IMR-90 (cell line): ENCODE data around the gene IRAK2. TPM values are rescaled to one million over a fixed set of nuclear protein-coding genes. Genes with fewer than 3 reads are reported as not detected.
A peak's percentile ranks its signal among the peaks of the same experiment; 100 is the strongest.

ENCODE experiments used
- ATAC-seq: fragments of 200-7000 bp; cut with Tn5 transposase; 2 replicates; pipeline ENCODE4 v1.9.1; 2020; ENCODE audit warnings: low read depth, mild to moderate bottlenecking, moderate library complexity
- BruUV-seq: library from RNA; stranded (reverse); fragments of 400-500 nt; replicated peaks from 2 replicates; lab custom pipeline; 2021; lab: Mats Ljungman, UMichigan
- CTCF ChIA-PET: fragments of 300-600 bp; formaldehyde crosslinking; extraction: SDS; loops from one replicate; lab custom pipeline; 2021; ENCODE audit warnings: antibody characterized with exemption; lab: Yijun Ruan, JAX
- POLR2A ChIA-PET: fragments of 300-600 bp; sonication (Branson Sonifier 250); formaldehyde crosslinking; loops from one replicate; lab custom pipeline; 2022; ENCODE audit warnings: antibody characterized with exemption; ENCODE audit not compliant: unreplicated experiment; lab: Charles Lee
- DNase-seq: peaks from one replicate; pipeline ENCODE4 v3.0.0; 2013
- H2AFZ ChIP-seq: replicated peaks from 2 replicates; pipeline ENCODE3; 2013; ENCODE audit warnings: low read length, mild to moderate bottlenecking; ENCODE audit not compliant: poor library complexity
- H2AK5ac ChIP-seq: 2 replicates; pipeline ENCODE4 v1.6.1; 2013; ENCODE audit warnings: low read depth, low read length, inconsistent platforms
- H2AK9ac ChIP-seq: replicated peaks from 2 replicates; pipeline ENCODE3; 2013; ENCODE audit warnings: mild to moderate bottlenecking, low read depth, low read length, moderate library complexity; ENCODE audit not compliant: poor library complexity
- H2BK120ac ChIP-seq: 2 replicates; pipeline ENCODE4 v1.6.1; 2013; ENCODE audit warnings: low read depth, low read length, inconsistent platforms
- H2BK15ac ChIP-seq: 3 replicates; pipeline ENCODE4 v1.6.1; 2013; ENCODE audit warnings: low read depth, low read length, inconsistent platforms
- H2BK20ac ChIP-seq: 2 replicates; pipeline ENCODE4 v1.6.1; 2013; ENCODE audit warnings: low read depth, mild to moderate bottlenecking, inconsistent platforms, low read length, moderate library complexity
- H2BK5ac ChIP-seq: 2 replicates; pipeline ENCODE4 v1.6.1; 2013; ENCODE audit warnings: mild to moderate bottlenecking, low read depth, low read length, inconsistent platforms; ENCODE audit not compliant: poor library complexity, severe bottlenecking
- H3K14ac ChIP-seq: replicated peaks from 2 replicates; pipeline ENCODE4 v1.6.1; 2013; ENCODE audit warnings: low read depth, low read length, inconsistent platforms
- H3K18ac ChIP-seq: 2 replicates; pipeline ENCODE4 v1.6.1; 2013; ENCODE audit warnings: low read depth, low read length, control low read depth
- H3K23ac ChIP-seq: 2 replicates; pipeline ENCODE4 v1.6.1; 2013; ENCODE audit warnings: low read depth, low read length, inconsistent platforms
- H3K27ac ChIP-seq: 2 replicates; pipeline ENCODE4 v1.5.1; 2013; ENCODE audit warnings: mild to moderate bottlenecking, control low read depth, low read length; ENCODE audit not compliant: insufficient read depth
- H3K27me3 ChIP-seq: 2 replicates; pipeline ENCODE4 v1.6.1; 2013; ENCODE audit warnings: low read length; ENCODE audit not compliant: control insufficient read depth, insufficient read depth
- H3K36me3 ChIP-seq: 2 replicates; pipeline ENCODE4 v1.6.1; 2013; ENCODE audit warnings: low read length, mixed read lengths; ENCODE audit not compliant: control insufficient read depth, insufficient read depth
- H3K4ac ChIP-seq: 2 replicates; pipeline ENCODE4 v1.6.1; 2013; ENCODE audit warnings: low read depth, low read length, inconsistent platforms
- H3K4me1 ChIP-seq: 2 replicates; pipeline ENCODE4 v1.6.1; 2013; ENCODE audit warnings: low read length, mixed read lengths; ENCODE audit not compliant: control insufficient read depth, insufficient read depth
- H3K4me2 ChIP-seq: 2 replicates; pipeline ENCODE4 v1.6.1; 2013; ENCODE audit warnings: low read depth, mild to moderate bottlenecking, control low read depth, low read length, moderate library complexity
- H3K4me3 ChIP-seq: 2 replicates; pipeline ENCODE4 v1.5.1; 2013; ENCODE audit warnings: low read depth, mild to moderate bottlenecking, control low read depth, low read length, moderate library complexity; ENCODE audit not compliant: insufficient read depth
- H3K56ac ChIP-seq: 2 replicates; pipeline ENCODE4 v1.6.1; 2013; ENCODE audit warnings: low read length, inconsistent platforms; ENCODE audit not compliant: insufficient read depth; ENCODE audit errors: extremely low read depth
- H3K79me1 ChIP-seq, 2 experiments: 2 replicates each; pipeline ENCODE4 v1.6.1; 2013; ENCODE audit warnings: low read length in 2 of 2, inconsistent platforms in 1 of 2, low read depth in 1 of 2
- H3K9ac ChIP-seq: 2 replicates; pipeline ENCODE4 v1.6.1; 2013; ENCODE audit warnings: low read depth, low read length, control low read depth
- H3K9me1 ChIP-seq: 2 replicates; pipeline ENCODE4 v1.6.1; 2013; ENCODE audit warnings: low read length, inconsistent platforms; ENCODE audit not compliant: insufficient read depth
- H3K9me3 ChIP-seq: 2 replicates; pipeline ENCODE4 v1.6.1; 2013; ENCODE audit warnings: low read length; ENCODE audit not compliant: control insufficient read depth, insufficient read depth
- H4K20me1 ChIP-seq: 2 replicates; pipeline ENCODE4 v1.6.1; 2013; ENCODE audit warnings: low read length, inconsistent platforms; ENCODE audit not compliant: insufficient read depth
- H4K5ac ChIP-seq: 2 replicates; pipeline ENCODE4 v1.6.1; 2013; ENCODE audit warnings: mild to moderate bottlenecking, low read depth, low read length, control low read depth
- H4K8ac ChIP-seq, 2 experiments: 2 replicates each; pipeline ENCODE4 v1.6.1; 2013; ENCODE audit warnings: low read depth in 2 of 2, low read length in 2 of 2, control low read depth in 1 of 2, inconsistent platforms in 1 of 2
- H4K91ac ChIP-seq: 2 replicates; pipeline ENCODE4 v1.6.1; 2013; ENCODE audit warnings: low read depth, low read length, inconsistent platforms; ENCODE audit not compliant: insufficient read depth
- MAFK ChIP-seq: IDR thresholded peaks from 2 replicates; pipeline ENCODE4 v1.6.1; 2012; ENCODE audit warnings: low read depth, low read length, improper control_type of control experiment
- POLR2A ChIP-seq: IDR thresholded peaks from 2 replicates; pipeline ENCODE4 v1.6.1; 2012; ENCODE audit warnings: mild to moderate bottlenecking, low read depth, low read length
- WGBS, 2 experiments: methylation state at CpG; one replicate each; pipeline versions ENCODE4 v1.1.5 to v1.1.7; 2013; ENCODE audit warnings: missing lambda C conversion rate in 2 of 2; ENCODE audit not compliant: insufficient read length in 1 of 2; ENCODE audit errors: extremely low coverage in 2 of 2; 5-methylcytosine and 5-hydroxymethylcytosine counted together
- dilution Hi-C: fragments of 300-500 bp; cut with HindIII; formaldehyde crosslinking; loops from one replicate; pipeline ENCODE4 v1.14.3; 2018; ENCODE audit warnings: low sequenced_read_pairs; ENCODE audit not compliant: unreplicated experiment
- in situ Hi-C: fragments of 300-500 bp; cut with MboI; formaldehyde crosslinking; loops from 3 replicates; pipeline ENCODE4 v1.14.3; 2019; ENCODE audit warnings: low sequenced_read_pairs, inconsistent platforms, mixed read lengths
- intact Hi-C: fragments of 100-400 bp; cut with micrococcal nuclease; formaldehyde crosslinking; loops from 2 replicates; pipeline ENCODE4 v1.10.0; 2022
- polyA plus RNA-seq, 3 experiments: library from polyadenylated mRNA; depleted of rRNA; stranded (reverse); fragments of >200 nt; gene quantifications; 2 replicates each; pipeline ENCODE4 v1.2.3, GENCODE V29; 2012; ENCODE audit warnings: low replicate concordance in 1 of 3
- total RNA-seq: library from RNA; depleted of rRNA; stranded (reverse); fragments of >200 nt; gene quantifications from 2 replicates; pipeline ENCODE4 v1.2.3, GENCODE V29; 2012

Gene IRAK2
- total and polyA plus RNA-seq, 2 of the 4 experiments (the other 2 are of a cell fraction) = 6.9 to 8.1 TPM

DNA sequence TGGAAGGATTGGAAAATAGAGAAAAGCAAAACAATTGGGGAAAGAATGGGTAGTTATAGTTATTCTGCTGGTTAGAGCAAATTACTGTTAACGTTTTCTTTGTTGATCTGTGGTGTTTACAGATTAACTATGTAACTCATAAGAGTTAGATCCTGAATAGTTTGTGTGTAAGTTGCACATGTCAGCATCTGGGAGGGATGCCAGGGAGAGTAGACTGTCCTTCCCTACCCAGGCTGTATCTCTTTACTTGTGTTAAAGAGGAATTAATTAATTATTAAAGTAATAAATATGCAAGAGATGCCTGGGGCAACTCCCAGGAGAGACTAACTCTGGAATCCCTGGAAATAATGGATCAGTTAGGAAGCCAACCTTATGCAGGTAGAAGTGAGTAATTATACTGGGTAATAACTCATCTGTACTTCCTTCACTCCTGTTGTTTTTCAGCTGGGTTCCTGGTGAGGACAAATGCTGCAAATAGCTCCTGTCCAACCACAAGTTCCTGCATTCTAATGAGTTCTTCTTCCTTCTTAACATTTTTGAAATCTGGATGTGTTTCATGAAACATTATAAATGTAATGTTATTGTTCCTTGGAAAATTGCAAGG is 109.1 kb downstream of the IRAK2 start:
- Histone ChIP-seq H3K36me3 (peaks cover 36% of the 10 kb centered on the region), H2AK5ac (no peak overlapping the region), H3K27ac (no peak overlapping the region), H3K56ac (no peak overlapping the region), H3K4me2 (no peak overlapping the region), H2AFZ (no peak overlapping the region), H3K4me1 (peaks cover 4% of the 10 kb centered on the region; the same call in 1 of the 2 replicates), H2BK15ac (no peak overlapping the region), H2BK120ac (no peak overlapping the region), H3K4me3 (no peak overlapping the region), H3K9ac (no peak overlapping the region), H4K5ac (no peak overlapping the region), H4K20me1 (peaks cover 41% of the 10 kb centered on the region), H3K9me1 (peaks cover 3% of the 10 kb centered on the region; the same call in 1 of the 2 replicates), H3K79me1 (peaks cover 32 to 65% of the 10 kb centered on the region in 2 experiments), H3K9me3 (no peaks in the 10 kb centered on the region), H2BK20ac (no peak overlapping the region), H3K23ac (no peak overlapping the region), H4K91ac (no peak overlapping the region), H2AK9ac (no peak overlapping the region), H3K18ac (no peak overlapping the region), H3K27me3 (no peaks in the 10 kb centered on the region), H3K14ac (no peak overlapping the region), H3K4ac (no peak overlapping the region), H4K8ac (no peak overlapping the region), H2BK5ac (no peak overlapping the region)
- ChIA-PET CTCF (interaction anchor here (1.0 kb wide), 1 partner anchor 10 kb away, joined by 4 read pairs; no protein-coding TSS in a partner anchor), POLR2A (no interaction called here)
- no TSS peak for BruUV-seq
- intact Hi-C loops = no loop called here
- in situ Hi-C loops = no loop called here
- TF ChIP-seq MAFK = 0 out of 2 replicates have a peak, but pooled peaks have one; percentile 20
- no peak for TF ChIP-seq POLR2A
- WGBS, 2 experiments = no CpG with 5 or more reads among the region's 1 CpG
- DNase-seq (peak; percentile 48), ATAC-seq (peak; percentile 88)
- dilution Hi-C loops = no loop called here
